IPS-18c (cell line): ENCODE results near the gene RIC1.

Experiments
- H3K4me3 ChIP-seq: 2 replicates; pipeline ENCODE4 v1.7.0; 2013; ENCODE audit warnings: low read depth, mild to moderate bottlenecking, low read length, moderate library complexity; ENCODE audit not compliant: insufficient read depth
- H3K9me3 ChIP-seq: one replicate; pipeline ENCODE4 v1.6.1; 2013; ENCODE audit warnings: mild to moderate bottlenecking, low read length, moderate library complexity; ENCODE audit not compliant: control insufficient read depth, insufficient read depth

RIC1 gene

DNA sequence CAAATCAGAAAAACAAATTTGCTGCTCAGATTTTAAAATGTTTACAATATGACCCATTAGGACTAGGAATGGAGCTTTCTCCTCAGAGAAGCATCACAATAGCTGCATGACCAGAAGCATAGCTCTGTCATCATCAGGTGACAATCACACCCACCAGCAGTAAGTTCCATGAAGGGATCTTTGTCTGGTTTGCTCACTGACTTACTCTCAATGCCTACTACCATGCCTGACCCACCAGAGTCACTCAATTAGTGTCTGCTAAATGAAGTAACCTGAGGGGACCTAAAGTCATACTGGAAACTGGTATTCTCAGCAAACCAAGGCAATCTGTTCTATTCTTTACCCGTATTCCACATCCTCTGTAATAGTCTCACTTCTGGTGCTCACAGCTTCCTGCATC, 196.3 kb downstream of the RIC1 start:
- Histone ChIP-seq H3K9me3 (no peaks in the 10 kb centered on the region), H3K4me3 (no peak overlapping the region)
